HG03460 (cell line): ENCODE data around the gene MAGEC3.
"Not testable (repeated sequence)": the region's sequence is repeated elsewhere in the genome, so short reads cannot be mapped to it uniquely, and the experiment has no call there.

Experiments used
- ATAC-seq: cut with Tn5 transposase; IDR thresholded peaks from one replicate; pipeline ENCODE4 v1.9.1; 2021; ENCODE audit not compliant: unreplicated experiment

The MAGEC3 gene

DNA sequence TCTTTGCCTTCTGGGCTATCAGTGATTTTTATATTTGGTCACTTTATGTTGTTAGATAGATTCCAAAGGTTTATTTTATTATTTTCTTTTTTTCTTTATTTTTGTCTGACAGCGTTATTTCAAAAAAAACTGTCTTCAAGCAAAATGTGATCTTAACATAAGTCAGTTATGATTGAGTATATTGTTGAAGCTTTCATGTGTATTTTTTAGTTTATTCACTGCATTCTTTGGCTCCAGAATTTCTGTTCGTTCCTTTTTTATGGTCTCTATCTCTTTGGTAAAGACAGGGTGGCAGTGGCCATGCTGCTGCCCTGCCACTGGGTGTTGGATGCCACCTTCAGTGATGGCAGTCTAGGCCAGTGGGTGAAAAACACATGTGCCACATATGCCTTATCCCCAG lies at the start of gene MAGEC3:
TSS of gene MAGEC3 (plus strand) at position 301 of the 400 bp plus-strand sequence. CDS start at position 301, 0 bp downstream.
- ATAC-seq, result no peak

DNA sequence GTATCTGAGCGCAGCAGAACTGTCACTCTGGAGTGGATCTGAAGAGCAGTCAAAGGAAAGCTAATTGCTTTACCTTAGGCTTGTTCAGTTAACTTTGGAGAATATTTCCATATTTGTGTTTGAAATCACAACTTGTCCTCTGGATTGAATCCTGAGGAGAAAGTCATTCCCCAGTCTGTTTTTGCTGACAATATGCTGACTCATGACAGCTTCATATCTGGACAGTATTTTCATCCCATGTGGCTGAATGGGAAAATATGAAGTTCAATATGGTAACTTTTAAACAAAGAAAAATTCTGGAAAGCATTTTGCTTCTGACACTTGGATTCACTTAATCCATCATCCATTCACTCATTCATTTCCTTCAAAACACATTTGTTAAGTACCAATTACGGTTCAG lies 46.3 kb upstream of the MAGEC3 start:
- no peak for ATAC-seq

GRCh38 chrX:141811438-141811837 lies 26.7 kb upstream of the MAGEC3 start:
- no peak for ATAC-seq

- ATAC-seq, result no peak
These were observed 23.8 kb upstream of the MAGEC3 start for GRCh38 chrX:141814213-141814857.

GRCh38 chrX:141815904-141816303 lies 22.2 kb upstream of the MAGEC3 start:
- ATAC-seq, result no peak

DNA sequence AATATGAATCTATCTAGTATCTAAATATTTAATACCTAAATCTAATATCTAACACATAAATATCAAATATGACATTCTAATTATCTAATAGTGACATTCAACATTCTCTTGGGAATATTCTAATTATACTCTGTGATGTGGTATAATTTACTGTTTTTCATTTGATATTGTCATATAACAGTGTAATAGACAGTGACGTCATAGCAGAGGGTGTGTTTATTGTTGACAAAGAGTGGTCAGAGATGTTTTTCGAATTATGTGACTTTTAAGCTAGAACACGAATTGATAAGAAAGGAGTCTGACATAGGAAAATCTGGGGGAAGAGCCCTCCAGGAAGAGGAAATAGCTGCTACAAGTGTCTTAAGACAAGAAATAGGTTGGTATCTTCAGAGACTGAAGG lies 5.9 kb upstream of the MAGEC3 start:
- no peak for ATAC-seq

GRCh38 chrX:141839856-141840255 lies 1.7 kb downstream of the MAGEC3 start:
- ATAC-seq, result no peak

DNA sequence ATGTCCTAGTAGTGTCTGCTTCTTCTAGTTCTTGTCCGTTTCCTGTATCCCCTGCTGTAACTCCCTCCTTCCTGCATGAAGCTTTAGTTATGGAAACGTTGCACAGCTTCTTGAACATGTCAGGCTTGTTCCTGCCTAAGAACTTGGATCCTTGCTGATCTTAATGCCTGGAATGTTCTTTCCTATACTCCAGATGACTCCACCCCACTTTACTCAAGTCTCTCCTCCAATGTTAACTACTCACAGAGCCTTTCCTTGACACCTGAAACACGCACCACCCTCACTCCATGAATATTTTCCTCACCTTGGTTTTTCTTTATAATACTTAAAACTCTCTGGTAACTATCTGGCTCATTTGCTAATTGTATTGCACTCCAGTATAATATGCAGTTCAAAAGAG lies 19.4 kb downstream of the MAGEC3 start:
- no peak for ATAC-seq

DNA sequence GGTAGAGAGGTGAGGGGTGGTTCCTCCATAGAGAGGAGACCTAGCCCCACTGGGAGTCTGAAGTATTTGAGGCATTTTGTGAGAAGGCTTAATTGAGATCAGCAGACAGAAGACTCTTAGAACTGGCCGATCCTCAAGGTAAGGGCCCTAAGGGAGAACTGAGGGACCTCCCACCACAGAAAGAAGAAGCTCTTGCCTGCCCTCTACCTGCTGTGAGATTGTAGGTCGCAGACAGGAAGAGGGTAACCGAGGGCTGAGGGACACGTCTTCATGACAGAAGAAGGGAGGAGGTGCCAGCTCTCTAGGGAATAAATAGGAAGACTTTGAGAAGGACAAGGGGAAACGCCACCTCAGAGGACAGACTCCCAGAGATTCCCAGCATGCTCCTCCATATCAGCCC lies 41.5 kb downstream of the MAGEC3 start:
- ATAC-seq, result no peak

DNA sequence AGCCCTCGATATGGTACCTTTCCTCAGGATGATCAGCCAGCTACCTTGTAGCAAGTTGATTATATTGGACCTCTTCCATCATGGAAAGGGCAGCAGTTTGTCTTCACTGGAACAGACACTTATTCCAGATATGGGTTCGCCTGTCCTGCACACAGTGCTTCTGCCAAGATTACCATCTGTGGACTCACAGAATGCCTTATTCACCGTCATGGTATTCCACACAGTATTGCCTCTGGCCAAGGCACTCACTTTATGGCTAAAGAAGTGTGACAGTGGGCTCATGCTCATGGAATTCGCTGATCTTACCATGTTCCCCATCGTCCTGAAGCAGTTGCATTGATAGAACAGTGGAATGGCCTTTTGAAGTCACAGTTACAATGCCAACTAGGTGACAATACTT lies 50.7 kb downstream of the MAGEC3 start:
- not testable (repeated sequence) for ATAC-seq

GRCh38 chrX:141894733-141895132 lies 56.6 kb downstream of the MAGEC3 start:
- ATAC-seq, result no peak

- no peak for ATAC-seq
These were observed 59.6 kb downstream of the MAGEC3 start for GRCh38 chrX:141897690-141898089.

DNA sequence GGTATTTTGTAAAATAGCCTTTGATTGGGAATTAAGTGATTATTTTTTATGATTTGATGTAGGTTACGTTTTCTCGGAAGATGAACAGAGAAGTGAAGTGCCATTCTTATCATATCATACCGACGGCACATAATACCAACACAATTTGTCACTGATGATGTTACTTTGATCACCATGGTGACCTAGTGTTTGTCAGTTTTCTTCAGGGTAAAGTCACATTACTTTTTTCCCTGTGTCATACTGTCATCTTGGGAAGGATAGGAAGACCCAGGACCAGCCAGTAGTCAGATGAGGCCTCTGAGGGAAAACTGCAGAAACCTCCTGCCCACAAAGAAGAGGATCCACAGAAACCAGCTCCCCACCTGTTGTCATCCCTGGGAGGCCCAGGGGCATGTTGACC lies 64.2 kb downstream of the MAGEC3 start:
- ATAC-seq, result no peak

DNA sequence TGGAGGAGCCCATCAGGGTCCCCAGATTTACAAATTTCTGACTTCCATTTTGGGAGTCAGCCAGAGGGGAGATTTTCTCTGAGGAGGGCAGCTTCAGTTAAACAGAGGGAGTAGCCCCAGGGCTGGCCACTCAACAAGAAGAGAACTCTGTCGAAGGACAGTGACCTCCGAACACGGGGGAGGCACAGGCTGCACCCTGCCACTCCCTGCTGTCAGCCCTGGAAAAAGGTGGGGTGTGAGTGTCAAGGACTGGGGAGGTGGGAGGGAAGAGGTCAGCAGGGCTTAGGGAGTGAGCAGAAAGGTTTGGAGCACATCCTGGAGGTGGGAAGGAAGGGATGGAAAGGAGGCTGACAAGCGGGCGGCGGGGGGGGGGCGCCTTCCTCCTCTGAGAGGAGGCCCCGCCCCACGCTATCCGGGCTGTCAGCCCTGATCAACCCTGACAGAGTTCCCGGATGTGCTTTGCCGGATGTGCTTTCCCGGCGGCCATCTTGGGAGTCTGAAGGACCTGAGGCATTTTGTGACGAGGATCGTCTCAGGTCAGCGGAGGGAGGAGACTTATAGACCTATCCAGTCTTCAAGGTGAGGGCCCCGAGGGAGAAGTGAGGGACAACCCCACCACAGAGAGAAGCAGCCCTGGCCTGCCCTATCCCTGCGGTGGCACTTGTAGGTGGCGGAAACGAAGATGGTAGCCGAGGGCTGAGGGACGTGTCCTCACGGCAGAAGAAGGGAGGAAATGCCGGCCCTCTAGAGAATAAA lies 65.5 kb downstream of the MAGEC3 start, which contains the start of gene MAGEC1:
TSS of gene MAGEC1 (plus strand) at position 495 of the 756 bp plus-strand sequence. CDS start 1,179 bp downstream, outside the sequence.
- ATAC-seq, result no peak

DNA sequence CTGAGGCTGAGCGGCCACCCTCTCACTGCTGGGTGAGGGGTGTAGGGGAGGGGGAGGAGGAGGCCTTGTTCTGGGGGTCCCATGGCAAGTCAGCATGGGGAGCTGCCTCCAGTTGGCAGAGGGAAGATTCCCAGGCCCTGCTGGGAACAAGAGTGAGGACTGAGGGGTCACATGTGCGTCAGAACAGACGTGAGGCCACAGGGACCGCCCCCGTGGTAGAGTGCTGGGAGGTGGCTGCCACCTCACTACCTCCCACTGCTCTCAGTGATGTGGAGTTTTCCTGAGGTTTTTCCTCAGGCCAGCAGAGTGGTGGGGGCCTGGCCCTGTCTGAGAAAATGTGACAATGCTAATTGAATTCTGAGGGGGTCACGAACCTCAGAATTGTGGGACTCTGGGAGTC lies 66.1 kb downstream of the MAGEC3 start:
- no peak for ATAC-seq

DNA sequence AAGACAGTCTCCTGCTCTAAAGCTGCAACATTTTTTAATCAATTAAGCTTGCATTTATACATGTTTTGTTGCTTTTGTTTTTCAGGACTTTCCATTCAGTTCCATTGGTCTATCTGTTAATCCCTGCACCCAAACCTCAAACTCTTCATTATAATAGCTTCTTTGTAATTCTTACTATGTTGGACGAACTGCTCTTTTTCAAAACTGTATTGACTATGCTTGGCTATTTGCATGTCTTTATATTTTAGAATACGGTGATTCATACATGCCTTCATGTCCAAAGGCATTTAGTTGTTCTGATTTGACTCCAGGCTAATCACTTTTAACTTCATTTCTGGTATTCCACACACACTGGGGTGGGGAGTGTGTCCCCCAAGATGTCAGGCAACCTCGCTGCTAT lies 79.7 kb downstream of the MAGEC3 start:
- no peak for ATAC-seq

GRCh38 chrX:141924293-141924692 lies 86.2 kb downstream of the MAGEC3 start:
- no peak for ATAC-seq

DNA sequence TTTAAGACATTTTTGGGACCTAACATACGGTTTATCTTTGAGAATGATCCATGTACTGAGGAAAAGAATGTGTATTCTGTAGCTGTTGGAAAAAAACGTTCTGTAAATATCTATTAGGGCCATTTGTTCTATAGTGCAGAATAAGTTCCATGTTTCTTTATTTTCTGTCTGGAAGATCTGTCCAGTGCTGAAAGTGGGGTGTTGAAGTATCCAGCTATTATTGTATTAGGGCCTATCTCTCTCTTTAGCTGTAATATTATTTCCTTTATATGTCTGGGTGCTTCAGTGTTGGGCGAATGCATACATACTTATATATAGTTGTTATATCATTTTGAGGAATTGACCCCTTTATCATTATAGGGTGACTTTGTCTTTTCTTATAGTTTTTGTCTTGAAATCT lies 90.3 kb downstream of the MAGEC3 start:
- no peak for ATAC-seq

- ATAC-seq, result no peak
These were observed 96.0 kb downstream of the MAGEC3 start for GRCh38 chrX:141934059-141934641.

DNA sequence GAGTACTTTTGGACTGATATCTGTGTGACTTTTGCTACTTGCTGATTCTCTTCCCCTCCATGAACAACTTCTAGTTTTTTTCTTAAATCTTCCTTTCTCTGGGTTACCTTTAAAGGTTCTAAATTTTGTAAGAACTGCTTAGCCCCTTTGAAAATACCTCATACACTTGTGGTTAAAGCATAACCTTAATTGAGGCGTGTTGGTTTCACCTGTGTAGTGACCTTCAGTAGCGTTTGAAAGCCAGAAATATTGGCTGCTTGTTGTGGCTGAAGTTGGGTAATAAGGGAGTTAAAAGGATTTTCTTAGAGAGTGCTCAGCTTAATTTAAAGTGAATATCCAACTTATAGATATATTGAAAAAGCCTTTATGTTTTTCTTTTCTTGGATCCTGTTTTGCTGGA lies 97.5 kb downstream of the MAGEC3 start:
- ATAC-seq, result no peak

GRCh38 chrX:141936080-141936479 lies 98.0 kb downstream of the MAGEC3 start:
- ATAC-seq, result no peak

GRCh38 chrX:141941234-141941633 lies 103.1 kb downstream of the MAGEC3 start:
- ATAC-seq, result no peak
